Left lung (tissue), 10 donors: ENCODE results near the gene SCRT2. TPM values are rescaled to one million over a fixed set of nuclear protein-coding genes. Genes with fewer than 3 reads are reported as not detected.
A peak's percentile ranks its signal among the peaks of the same experiment; 100 is the strongest.

Source experiments
- ATAC-seq: fragments of 200-7000 bp; cut with Tn5 transposase; one replicate; pipeline ENCODE4 v1.9.1; 2020; ENCODE audit warnings: moderate library complexity
- DNase-seq, 4 donors: peaks; one replicate each; pipeline ENCODE4 v3.0.0-alpha.2; 2013 to 2020
- H3K27ac ChIP-seq, 2 donors: fragments of 200-600 bp; sonication (generic) in 1 of 2; one replicate each; pipeline versions ENCODE4 v1.5.0 to v1.8.0; 2020 to 2021
- H3K27me3 ChIP-seq, 2 donors: fragments of 200-600 bp; sonication (generic) in 1 of 2; one replicate each; pipeline versions ENCODE4 v1.5.0 to v1.8.0; 2020 to 2021
- H3K36me3 ChIP-seq, 2 donors: fragments of 200-600 bp; sonication (generic) in 1 of 2; one replicate each; pipeline versions ENCODE4 v1.5.0 to v1.8.0; 2020 to 2021
- H3K4me1 ChIP-seq, 2 donors: fragments of 200-600 bp; one replicate each; pipeline ENCODE4 v1.8.0; 2021
- H3K4me3 ChIP-seq, 2 donors: fragments of 200-600 bp; sonication (generic) in 1 of 2; one replicate each; pipeline versions ENCODE4 v1.5.0 to v1.8.0; 2020 to 2021; ENCODE audit warnings: mild to moderate bottlenecking in 1 of 2
- H3K9me3 ChIP-seq, 2 donors: fragments of 200-600 bp; sonication (generic) in 1 of 2; one replicate each; pipeline versions ENCODE4 v1.5.0 to v1.8.0; 2020 to 2021
- CTCF ChIP-seq, 2 donors: fragments of 200-600 bp; sonication (generic) in 1 of 2; IDR thresholded peaks; one replicate each; pipeline versions ENCODE4 v1.5.0 to v1.8.0; 2021; ENCODE audit warnings: antibody characterized with exemption in 2 of 2
- intact Hi-C, 2 donors: fragments of 100-400 bp; cut with DNase I; formaldehyde crosslinking; loops; one replicate each; pipeline versions ENCODE4 v1.11.2 to v1.14.2; 2022
- polyA plus RNA-seq, 6 donors: library from polyadenylated mRNA; unstranded; fragments of 120-200 nt; gene quantifications; one replicate each; pipeline ENCODE4 v1.2.1, GENCODE V29; 2013; ENCODE audit not compliant: insufficient read length in 6 of 6
- total RNA-seq, 2 donors: library from RNA; stranded (reverse); fragmentation: NEBNext Ultra II Directional; extraction: Animal tissue kit (Norgen Biotek cat#: 25700); gene quantifications; one replicate each; pipeline ENCODE4 v1.2.1, GENCODE V29; 2021
- donor health status: DM: no; HTN: yes; CAD: no.
- donor health status: DM: no; HTN: no; CAD: no.

SCRT2 gene
- total and polyA plus RNA-seq, 8 donors, result not detected

GRCh38 chr20:711576-711975 is 36.0 kb upstream of the SCRT2 start:
- no peaks in the 10 kb centered on the region for H3K36me3 ChIP-seq
- H3K9me3 ChIP-seq, result peaks cover 0 to 13% of the 10 kb centered on the region in 2 donors
- no peak overlapping the region for H3K4me3 ChIP-seq
- no peak for DNase-seq
- TF ChIP-seq CTCF (IDR thresholded peaks at IDR 0.05), result no peak
- no peaks in the 10 kb centered on the region for H3K4me1 ChIP-seq
- peaks cover 27 to 63% of the 10 kb centered on the region in 2 donors for H3K27me3 ChIP-seq
- ATAC-seq, result no peak
- no peak overlapping the region for H3K27ac ChIP-seq
- intact Hi-C loops, result no loop called here

- Histone ChIP-seq H3K9me3 (peaks cover 0 to 13% of the 10 kb centered on the region in 2 donors), H3K4me3 (no peak overlapping the region), H3K27ac (no peak overlapping the region), H3K27me3 (peaks cover 27 to 64% of the 10 kb centered on the region in 2 donors), H3K36me3 (no peaks in the 10 kb centered on the region), H3K4me1 (no peaks in the 10 kb centered on the region)
- no peak for TF ChIP-seq CTCF (IDR thresholded peaks at IDR 0.05)
- intact Hi-C loops, result no loop called here
- ATAC-seq (no peak), DNase-seq (no peak)
Observed at GRCh38 chr20:710780-711450, 35.3 kb upstream of the SCRT2 start.

- no peaks in the 10 kb centered on the region for H3K36me3 ChIP-seq
- no peak for TF ChIP-seq CTCF (IDR thresholded peaks at IDR 0.05)
- no peak overlapping the region for H3K27ac ChIP-seq
- H3K9me3 ChIP-seq, result peaks cover 0 to 13% of the 10 kb centered on the region in 2 donors
- peak in 1 of 4 donors; percentile 14 for DNase-seq
- no peak overlapping the region for H3K4me3 ChIP-seq
- ATAC-seq, result no peak
- peaks cover 27 to 64% of the 10 kb centered on the region in 2 donors for H3K27me3 ChIP-seq
- no peaks in the 10 kb centered on the region for H3K4me1 ChIP-seq
- intact Hi-C loops, result no loop called here
Observed at GRCh38 chr20:709991-710779, 34.6 kb upstream of the SCRT2 start.

DNA sequence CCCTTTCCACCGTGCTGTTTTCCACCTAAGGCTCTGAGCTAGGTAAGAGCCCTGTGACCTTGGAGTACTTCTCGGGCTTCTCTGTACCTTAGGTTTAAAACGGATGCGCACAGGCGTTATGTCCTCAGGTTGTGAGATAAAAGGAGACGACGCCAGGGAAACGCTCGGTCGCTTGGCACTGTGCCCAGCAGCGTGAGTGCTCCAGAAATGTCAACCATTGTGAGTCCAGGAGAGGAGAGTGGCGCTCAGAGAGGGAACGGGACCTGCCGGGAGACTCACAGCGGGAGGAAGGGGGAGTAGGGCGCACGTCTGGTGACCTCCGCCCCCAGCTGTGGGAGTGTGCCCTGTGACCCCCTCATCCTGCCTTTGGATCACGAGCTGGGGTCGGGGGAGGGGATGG is 33.8 kb upstream of the SCRT2 start:
- intact Hi-C loops, result no loop called here
- Histone ChIP-seq H3K4me3 (no peak overlapping the region), H3K27me3 (peaks cover 27 to 68% of the 10 kb centered on the region in 2 donors), H3K9me3 (peaks cover 0 to 12% of the 10 kb centered on the region in 2 donors), H3K27ac (no peak overlapping the region), H3K36me3 (no peaks in the 10 kb centered on the region), H3K4me1 (no peaks in the 10 kb centered on the region)
- TF ChIP-seq CTCF (IDR thresholded peaks at IDR 0.05), result no peak
- no peak for ATAC-seq
- peak in 1 of 4 donors; percentile 13 for DNase-seq

DNA sequence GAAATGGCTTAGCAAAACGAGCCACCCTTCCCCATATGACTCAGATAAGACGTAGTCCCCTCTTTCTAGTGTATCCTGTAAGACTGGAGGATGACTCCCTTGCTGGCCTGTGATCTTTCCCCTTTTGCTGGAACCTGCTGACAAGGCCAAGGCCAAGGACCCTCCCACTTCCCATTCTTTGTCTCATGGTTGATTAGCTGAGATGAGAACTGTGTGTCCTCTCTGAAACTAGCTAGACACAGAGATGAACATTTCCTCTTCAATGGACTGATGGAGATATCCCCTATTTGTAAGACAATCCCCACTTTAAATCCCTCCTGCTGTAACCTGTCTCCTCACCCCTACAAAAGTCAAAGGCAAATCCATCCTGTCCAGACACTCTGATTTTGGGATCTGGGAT is 33.4 kb upstream of the SCRT2 start:
- intact Hi-C loops, result no loop called here
- no peaks in the 10 kb centered on the region for H3K36me3 ChIP-seq
- H3K4me1 ChIP-seq, result no peaks in the 10 kb centered on the region
- no peak for DNase-seq
- H3K4me3 ChIP-seq, result no peak overlapping the region
- no peak for TF ChIP-seq CTCF (IDR thresholded peaks at IDR 0.05)
- ATAC-seq, result no peak
- H3K27ac ChIP-seq, result no peak overlapping the region
- H3K9me3 ChIP-seq, result peaks cover 0 to 9% of the 10 kb centered on the region in 2 donors
- H3K27me3 ChIP-seq, result peaks cover 27 to 73% of the 10 kb centered on the region in 2 donors
